Right cardiac atrium (tissue), 5 donors: ENCODE measurements around the gene GPATCH4. TPM values are rescaled to one million over a fixed set of nuclear protein-coding genes. Genes with fewer than 3 reads are reported as not detected.

Experiments used
- ATAC-seq, 2 donors: fragments of 200-7000 bp; cut with Tn5 transposase; one replicate each; pipeline versions ENCODE4 v1.8.0 to v1.9.1; 2020; ENCODE audit warnings: moderate library complexity in 2 of 2, mild to moderate bottlenecking in 1 of 2
- DNase-seq, 3 donors: peaks; one replicate each; pipeline ENCODE4 v3.0.0-alpha.2; 2020
- H3K27ac ChIP-seq: one replicate; pipeline ENCODE4 v1.5.1; 2013; ENCODE audit warnings: mild to moderate bottlenecking, low read length, control low read depth, moderate library complexity
- H3K27me3 ChIP-seq: one replicate; pipeline ENCODE4 v1.6.1; 2013; ENCODE audit not compliant: control insufficient read depth, insufficient read depth
- H3K4me1 ChIP-seq: one replicate; pipeline ENCODE4 v1.6.1; 2013; ENCODE audit warnings: low read length; ENCODE audit not compliant: control insufficient read depth, insufficient read depth
- H3K4me3 ChIP-seq: one replicate; pipeline ENCODE4 v1.5.1; 2013; ENCODE audit warnings: low read length, control low read depth
- H3K9me3 ChIP-seq: one replicate; pipeline ENCODE4 v1.6.1; 2013; ENCODE audit warnings: low read length; ENCODE audit not compliant: control insufficient read depth
- WGBS: extraction: QIAGEN DNeasy Blood & Tissue Kit; methylation state at CpG from one replicate; pipeline ENCODE4 v1.1.7; 2013; 5-methylcytosine and 5-hydroxymethylcytosine counted together
- intact Hi-C, 4 donors: fragments of 100-400 bp; cut with DNase I; formaldehyde crosslinking; loops; one replicate each; pipeline versions ENCODE4 v1.11.0 to v1.14.0; 2022 to 2023
- polyA plus RNA-seq: library from polyadenylated mRNA; stranded (reverse); fragments of 200-250 nt; gene quantifications from one replicate; pipeline ENCODE4 v1.2.3, GENCODE V29; 2013
- total RNA-seq, 4 donors: library from RNA; stranded (reverse); fragmentation: NEBNext Ultra II Directional; extraction: Animal tissue kit (Norgen Biotek cat#: 25700); gene quantifications; one replicate each; pipeline ENCODE4 v1.2.1, GENCODE V29; 2021
- donor health status: healthy with polysubstance abuse.
- donor health status: DM: no; HTN: yes; CAD: no.
- donor health status: DM: no; HTN: no; CAD: no.
- donor health status: DM: no; HTN: yes; CAD: no; lungs with severe emphysema.
- donor health status: DM: yes; HTN: yes; CAD: no.

GPATCH4 gene
- total and polyA plus RNA-seq, 5 donors: 13.4 to 21.6 (median 14.7) TPM

DNA sequence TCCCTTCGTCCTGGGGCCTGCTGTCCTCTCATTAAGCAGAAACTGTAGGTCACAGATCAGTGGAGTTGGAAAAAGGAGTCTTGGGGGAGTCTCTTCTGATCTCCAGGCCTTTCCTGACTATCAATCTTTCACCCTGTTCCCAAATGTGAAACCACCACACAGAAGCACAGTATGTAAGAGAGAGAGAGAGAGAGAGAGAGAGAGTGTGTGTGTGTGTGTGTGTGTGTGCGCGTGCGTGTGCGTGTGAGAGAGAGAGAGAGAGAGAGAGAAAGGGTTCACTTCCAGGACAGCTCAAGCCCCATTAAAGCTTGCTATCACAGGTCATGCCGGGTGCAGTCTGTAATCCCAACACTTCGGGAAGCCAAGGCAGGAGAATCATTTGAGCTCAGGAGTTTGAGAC, 23.2 kb downstream of the GPATCH4 start:
- H3K27me3 ChIP-seq: no peaks in the 10 kb centered on the region
- H3K4me3 ChIP-seq: no peak overlapping the region
- WGBS: 47% methylated on average over 7 of the region's 7 CpGs
- no peaks in the 10 kb centered on the region for H3K4me1 ChIP-seq
- no peak for ATAC-seq
- no peaks in the 10 kb centered on the region for H3K9me3 ChIP-seq
- H3K27ac ChIP-seq: no peak overlapping the region
- DNase-seq: no peak
- intact Hi-C loops: no loop called here

DNA sequence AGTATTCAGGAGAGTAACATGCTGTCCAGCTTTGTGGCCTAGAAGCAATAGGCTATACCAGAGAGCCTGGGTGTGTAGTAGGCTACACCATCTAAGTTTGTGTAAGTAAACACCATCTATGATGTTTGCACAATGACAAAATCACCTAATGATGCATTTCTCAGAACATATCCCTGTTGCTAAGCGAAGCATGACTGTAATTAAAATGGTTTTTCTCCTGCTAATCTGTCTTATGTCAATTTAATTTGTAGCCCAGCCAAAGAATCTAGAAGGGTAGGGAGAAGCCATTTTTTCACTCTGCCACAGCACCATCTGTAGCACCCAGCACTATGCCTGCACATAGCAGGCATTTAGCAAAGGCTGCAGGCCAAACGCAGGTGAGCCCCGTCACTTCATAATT, 23.7 kb downstream of the GPATCH4 start:
- Histone ChIP-seq H3K4me1 (no peaks in the 10 kb centered on the region), H3K9me3 (no peaks in the 10 kb centered on the region), H3K27me3 (no peaks in the 10 kb centered on the region), H3K27ac (no peak overlapping the region), H3K4me3 (no peak overlapping the region)
- 93% methylated on average over 3 of the region's 3 CpGs for WGBS
- no peak for DNase-seq
- intact Hi-C loops: no loop called here
- ATAC-seq: no peak

DNA sequence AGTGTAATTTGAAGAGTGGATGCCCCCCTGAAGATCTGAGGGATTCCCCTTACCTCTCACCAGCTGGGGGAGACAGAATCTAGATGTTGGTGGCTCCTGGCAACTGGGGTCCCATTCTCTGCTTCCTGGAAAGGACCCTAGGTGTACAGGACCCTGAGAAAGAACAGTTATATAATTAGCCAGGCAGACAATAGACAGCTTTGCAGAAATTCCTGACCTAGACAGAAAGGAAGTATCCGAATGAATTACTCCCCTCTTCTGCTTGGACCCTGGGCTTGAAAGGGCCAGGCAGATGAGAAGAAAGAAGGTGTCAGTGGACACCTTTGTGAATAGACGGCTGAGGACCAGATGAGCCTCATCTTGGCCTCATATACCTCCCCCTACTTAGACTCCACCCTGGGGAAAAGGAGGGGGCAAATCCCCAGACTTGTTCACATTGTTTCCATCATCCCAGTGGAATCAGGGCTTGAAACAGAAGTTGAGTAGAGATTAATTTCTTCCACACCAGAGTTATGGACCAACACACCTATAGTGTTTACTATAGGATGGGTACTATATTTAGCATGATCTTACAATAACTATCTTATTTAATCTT, 27.1 kb downstream of the GPATCH4 start:
- no peaks in the 10 kb centered on the region for H3K27me3 ChIP-seq
- H3K27ac ChIP-seq: no peak overlapping the region
- no peaks in the 10 kb centered on the region for H3K4me1 ChIP-seq
- H3K4me3 ChIP-seq: no peak overlapping the region
- H3K9me3 ChIP-seq: no peaks in the 10 kb centered on the region
- 37% methylated on average over 2 of the region's 2 CpGs for WGBS
- DNase-seq: no peak
- ATAC-seq: no peak
- intact Hi-C loops: no loop called here

DNA sequence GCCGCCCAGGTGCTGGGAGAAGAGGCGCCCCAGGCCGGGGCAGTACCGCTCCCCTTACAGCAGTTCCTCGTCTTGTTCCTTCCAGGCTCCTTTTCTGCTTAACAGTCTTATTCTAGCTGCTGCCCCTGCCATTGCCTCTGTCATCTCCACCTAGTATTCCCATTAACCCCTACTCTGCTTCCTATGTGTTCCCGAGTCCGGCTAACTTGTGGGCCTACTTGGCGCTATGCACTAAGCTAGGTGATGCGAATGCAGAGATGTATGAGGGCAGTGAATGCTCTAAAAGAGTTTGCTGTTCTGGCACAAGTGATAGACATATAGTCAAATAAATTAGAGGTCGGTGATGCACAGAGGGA, 28.6 kb downstream of the GPATCH4 start:
- Histone ChIP-seq H3K4me1 (no peaks in the 10 kb centered on the region), H3K27ac (no peak overlapping the region), H3K27me3 (no peaks in the 10 kb centered on the region), H3K9me3 (no peaks in the 10 kb centered on the region), H3K4me3 (peak overlapping the region; percentile 2)
- intact Hi-C loops: no loop called here
- DNase-seq: no peak
- ATAC-seq: no peak
- WGBS: 29% methylated on average over 10 of the region's 10 CpGs

DNA sequence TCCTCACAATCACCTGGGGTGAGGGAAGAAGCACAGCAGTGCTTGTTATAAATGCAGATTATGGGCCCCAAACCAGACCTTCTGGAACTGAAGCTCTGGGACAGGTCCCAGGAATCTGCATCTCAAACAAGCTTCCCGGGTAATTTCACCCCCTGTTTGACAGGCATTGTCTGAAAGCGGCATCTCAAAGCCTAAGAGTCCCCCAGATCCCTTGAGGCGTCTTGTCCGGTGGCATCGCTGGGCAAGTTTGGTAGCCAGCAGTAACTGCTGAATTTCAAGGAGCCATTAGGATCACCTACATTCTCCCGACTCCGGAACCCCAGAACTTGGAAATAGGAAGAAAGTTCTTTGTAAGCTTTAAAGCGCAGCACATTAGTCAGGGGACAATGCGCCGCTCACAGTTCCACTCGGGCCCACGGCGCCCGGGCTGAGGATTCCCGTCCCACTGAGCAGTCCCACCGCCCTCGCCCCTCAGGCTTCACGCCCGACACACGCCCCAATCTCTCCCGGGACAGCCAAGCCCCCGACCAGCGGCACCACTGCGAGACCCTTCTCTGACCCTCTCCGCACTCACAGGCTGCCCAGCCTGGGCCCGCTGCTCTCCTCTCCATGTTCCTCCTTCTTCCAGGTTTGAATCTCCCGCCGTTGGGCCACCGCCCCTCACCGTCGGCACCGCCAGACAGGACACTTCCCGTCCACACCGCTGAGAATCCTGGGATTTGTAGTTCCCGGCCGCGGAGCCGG, 29.2 kb downstream of the GPATCH4 start, which contains the start of gene IQGAP3:
IQGAP3 (minus strand) TSS at position 647 of the 744 bp plus-strand sequence; CDS start at position 611, 36 bp downstream.
- Histone ChIP-seq H3K27me3 (no peaks in the 10 kb centered on the region), H3K27ac (no peak within 1 kb of the TSS), H3K9me3 (no peaks in the 10 kb centered on the region), H3K4me1 (no peaks in the 10 kb centered on the region), H3K4me3 (peak within 1 kb of the TSS; percentile 2)
- intact Hi-C loops: no loop called here
- peak; percentile 94 to 95 for ATAC-seq
- WGBS: under 1% methylated on average over 38 of the region's 38 CpGs
- peak; percentile 88 to 92 (median 91) for DNase-seq

DNA sequence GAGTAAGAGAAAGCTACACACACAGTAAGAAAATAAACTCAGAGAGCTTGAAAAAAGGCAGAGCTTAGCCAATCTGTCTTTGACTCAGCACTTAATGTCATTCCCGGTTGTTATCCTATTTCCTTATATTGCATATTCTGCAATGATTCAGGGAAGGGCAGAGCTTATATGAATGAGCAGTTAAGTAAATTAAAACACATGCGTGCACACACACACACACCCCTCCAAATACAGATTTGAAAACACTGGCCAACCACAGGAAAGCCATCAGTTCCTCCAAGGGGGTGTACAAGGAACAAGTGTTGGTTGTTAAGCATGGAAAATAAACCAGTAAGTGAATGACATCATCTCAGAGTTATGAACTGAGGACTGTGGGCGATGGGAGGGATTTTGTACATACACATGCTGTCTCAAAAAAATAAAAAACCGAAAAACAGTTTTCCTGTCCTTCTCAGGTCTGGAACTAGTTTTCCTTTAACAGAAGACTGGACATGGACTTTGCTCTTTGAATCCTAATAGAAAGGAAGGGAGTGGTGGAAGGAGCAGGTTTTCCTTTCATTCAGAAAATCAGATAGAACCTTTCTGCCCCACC, 29.9 kb downstream of the GPATCH4 start:
- H3K27ac ChIP-seq: no peak overlapping the region
- no peaks in the 10 kb centered on the region for H3K9me3 ChIP-seq
- ATAC-seq: no peak
- WGBS: 14% methylated on average over 4 of the region's 4 CpGs
- intact Hi-C loops: no loop called here
- no peak for DNase-seq
- no peak overlapping the region for H3K4me3 ChIP-seq
- H3K27me3 ChIP-seq: no peaks in the 10 kb centered on the region
- no peaks in the 10 kb centered on the region for H3K4me1 ChIP-seq

DNA sequence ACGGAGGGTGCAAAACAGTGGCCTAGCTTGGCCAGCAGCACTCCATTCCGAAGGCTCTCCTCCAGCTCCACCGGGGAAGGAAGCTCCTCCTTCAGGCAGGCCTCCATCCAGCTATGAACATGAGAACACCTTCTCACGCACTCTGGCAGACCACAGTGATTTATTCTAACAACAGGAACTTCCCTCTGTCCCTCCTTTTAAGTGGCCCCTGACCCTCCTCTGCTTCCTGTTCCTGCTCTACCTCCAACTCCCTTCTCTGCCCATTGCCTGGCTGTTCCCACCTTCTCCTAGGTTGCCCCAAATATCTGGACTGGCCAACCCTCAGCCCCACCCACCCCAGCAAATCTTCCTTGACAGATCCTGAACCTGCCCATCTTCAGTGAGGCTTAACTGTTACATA, 34.8 kb downstream of the GPATCH4 start:
- Histone ChIP-seq H3K9me3 (no peaks in the 10 kb centered on the region), H3K4me3 (no peak overlapping the region), H3K27me3 (no peaks in the 10 kb centered on the region), H3K4me1 (no peaks in the 10 kb centered on the region), H3K27ac (no peak overlapping the region)
- no peak for DNase-seq
- intact Hi-C loops: no loop called here
- 87% methylated on average over 4 of the region's 4 CpGs for whole genome bisulfite sequencing
- no peak for ATAC-seq

DNA sequence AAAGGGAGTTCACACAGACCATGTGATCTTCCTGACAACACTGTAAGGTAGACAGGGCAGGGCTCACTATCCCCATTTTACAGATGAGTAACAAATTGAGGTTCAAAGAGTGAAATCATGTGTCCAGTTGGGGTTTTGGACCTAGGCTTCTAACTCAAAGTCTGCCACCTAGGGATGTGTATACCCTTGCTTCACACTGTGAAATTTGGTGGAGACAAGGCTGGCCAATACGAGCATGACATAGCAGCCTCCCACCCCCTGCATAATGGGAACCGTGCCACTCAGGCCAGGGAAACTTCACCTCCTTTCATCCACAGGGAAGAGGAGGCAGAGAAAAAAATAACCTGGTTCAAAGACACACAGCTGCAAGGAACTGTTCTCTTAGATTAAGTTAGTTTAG, 35.8 kb downstream of the GPATCH4 start:
- no peaks in the 10 kb centered on the region for H3K27me3 ChIP-seq

DNA sequence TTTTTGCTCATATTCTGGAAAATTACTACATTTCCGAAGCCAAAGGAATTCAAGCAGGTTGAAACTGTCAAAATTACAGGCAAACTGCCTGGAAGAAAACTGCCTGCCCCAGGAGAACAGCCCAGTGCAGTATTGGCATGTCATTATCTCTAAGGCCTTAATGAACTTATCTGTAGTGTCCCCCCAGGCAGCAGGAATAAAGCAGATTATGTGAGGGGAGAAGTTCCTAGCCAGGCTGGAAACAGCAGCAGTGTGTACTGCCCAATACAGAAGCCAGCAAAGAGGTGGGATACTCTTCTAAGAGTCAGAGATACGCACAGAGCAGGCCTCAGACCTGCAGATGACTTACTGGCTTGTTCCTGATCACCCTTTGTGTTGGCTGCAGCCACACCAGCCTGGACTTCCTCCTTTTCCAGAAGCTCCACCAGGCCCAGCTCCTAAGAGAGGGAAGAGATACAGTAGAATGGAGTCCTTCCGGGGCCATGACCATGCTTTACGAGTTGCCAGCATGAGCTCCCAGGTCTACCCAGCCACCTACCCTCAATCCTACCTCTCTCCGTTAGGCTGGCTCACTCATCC, 40.6 kb downstream of the GPATCH4 start:
- DNase-seq (no peak), ATAC-seq (peak; percentile 43 to 56)
- WGBS: 56% methylated on average over 5 of the region's 5 CpGs
- H3K27ac ChIP-seq: no peak overlapping the region
- H3K4me1 ChIP-seq: no peaks in the 10 kb centered on the region
- no peak overlapping the region for H3K4me3 ChIP-seq
- intact Hi-C loops: no loop called here
- no peaks in the 10 kb centered on the region for H3K9me3 ChIP-seq
- no peaks in the 10 kb centered on the region for H3K27me3 ChIP-seq

More for the DNA sequence above, 35.8 kb downstream of the GPATCH4 start:
- no peak overlapping the region for H3K4me3 ChIP-seq
- ATAC-seq (no peak), DNase-seq (no peak)
- WGBS: 90% methylated on average over 2 of the region's 2 CpGs
- H3K4me1 ChIP-seq: no peaks in the 10 kb centered on the region
- intact Hi-C loops: no loop called here
- H3K27ac ChIP-seq: no peak overlapping the region
- no peaks in the 10 kb centered on the region for H3K9me3 ChIP-seq

DNA sequence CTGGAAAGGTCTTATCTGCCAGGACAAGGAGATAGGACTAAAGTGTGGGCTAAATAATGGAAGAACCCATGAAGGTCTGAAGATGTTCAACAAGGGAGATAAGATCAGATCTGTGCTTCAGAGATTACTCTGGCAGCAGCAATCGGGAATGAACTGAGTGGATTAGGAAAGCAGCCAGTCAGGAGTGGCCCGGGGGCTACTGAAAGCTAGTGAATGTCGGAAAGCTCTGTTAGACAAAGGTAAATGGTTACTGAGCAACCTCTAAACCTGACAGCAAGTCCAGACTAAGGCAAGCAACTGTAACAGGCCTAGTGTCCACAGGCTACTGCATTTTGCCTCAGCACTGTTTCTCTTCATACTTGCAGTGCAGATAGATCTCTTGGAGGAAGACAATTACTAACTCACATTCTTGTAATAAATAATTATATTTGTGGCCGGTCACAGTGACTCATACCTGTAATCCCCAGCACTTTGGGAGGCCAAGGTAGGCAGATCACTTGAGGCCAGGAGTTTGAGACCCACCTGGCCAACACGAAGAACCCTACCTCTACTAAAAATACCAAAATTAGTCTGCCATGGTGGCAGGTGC, 41.4 kb downstream of the GPATCH4 start:
- intact Hi-C loops: no loop called here
- no peaks in the 10 kb centered on the region for H3K4me1 ChIP-seq

More for the DNA sequence above, 41.4 kb downstream of the GPATCH4 start:
- ATAC-seq (no peak), DNase-seq (no peak)
- WGBS: 65% methylated on average over 5 of the region's 5 CpGs
- Histone ChIP-seq H3K27me3 (no peaks in the 10 kb centered on the region), H3K9me3 (no peaks in the 10 kb centered on the region), H3K27ac (no peak overlapping the region), H3K4me3 (no peak overlapping the region)
